Measurements from ENCODE around the gene OR52D1.

OR52D1 gene

DNA sequence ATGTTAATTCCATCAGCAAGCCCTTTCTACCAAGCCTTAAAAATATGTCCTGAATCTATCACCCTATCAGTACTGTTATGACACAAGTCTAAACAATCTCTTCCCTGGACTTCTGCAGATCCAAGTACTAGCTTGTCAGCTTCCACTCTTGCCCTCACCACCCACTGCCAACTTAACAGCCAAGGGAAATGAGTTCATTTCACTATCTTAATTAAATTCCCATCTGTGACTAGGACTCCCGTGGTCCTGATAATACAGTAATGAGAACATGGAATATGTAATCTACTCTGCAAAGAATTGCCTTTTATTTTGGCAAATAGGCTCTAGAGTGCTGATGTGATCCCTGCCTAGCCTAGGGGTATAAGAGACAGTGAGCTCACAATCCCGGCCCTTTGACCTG lies 11.2 kb downstream of the OR52D1 start:
- TF ChIP-seq, protein P1, sequence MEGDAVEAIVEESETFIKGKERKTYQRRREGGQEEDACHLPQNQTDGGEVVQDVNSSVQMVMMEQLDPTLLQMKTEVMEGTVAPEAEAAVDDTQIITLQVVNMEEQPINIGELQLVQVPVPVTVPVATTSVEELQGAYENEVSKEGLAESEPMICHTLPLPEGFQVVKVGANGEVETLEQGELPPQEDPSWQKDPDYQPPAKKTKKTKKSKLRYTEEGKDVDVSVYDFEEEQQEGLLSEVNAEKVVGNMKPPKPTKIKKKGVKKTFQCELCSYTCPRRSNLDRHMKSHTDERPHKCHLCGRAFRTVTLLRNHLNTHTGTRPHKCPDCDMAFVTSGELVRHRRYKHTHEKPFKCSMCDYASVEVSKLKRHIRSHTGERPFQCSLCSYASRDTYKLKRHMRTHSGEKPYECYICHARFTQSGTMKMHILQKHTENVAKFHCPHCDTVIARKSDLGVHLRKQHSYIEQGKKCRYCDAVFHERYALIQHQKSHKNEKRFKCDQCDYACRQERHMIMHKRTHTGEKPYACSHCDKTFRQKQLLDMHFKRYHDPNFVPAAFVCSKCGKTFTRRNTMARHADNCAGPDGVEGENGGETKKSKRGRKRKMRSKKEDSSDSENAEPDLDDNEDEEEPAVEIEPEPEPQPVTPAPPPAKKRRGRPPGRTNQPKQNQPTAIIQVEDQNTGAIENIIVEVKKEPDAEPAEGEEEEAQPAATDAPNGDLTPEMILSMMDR (IDR thresholded peaks at IDR 0.05; ENCODE audit: extremely low read depth, missing control alignments) = no peak
- no peak for DNase-seq (ENCODE audit: low spot score)

DNA sequence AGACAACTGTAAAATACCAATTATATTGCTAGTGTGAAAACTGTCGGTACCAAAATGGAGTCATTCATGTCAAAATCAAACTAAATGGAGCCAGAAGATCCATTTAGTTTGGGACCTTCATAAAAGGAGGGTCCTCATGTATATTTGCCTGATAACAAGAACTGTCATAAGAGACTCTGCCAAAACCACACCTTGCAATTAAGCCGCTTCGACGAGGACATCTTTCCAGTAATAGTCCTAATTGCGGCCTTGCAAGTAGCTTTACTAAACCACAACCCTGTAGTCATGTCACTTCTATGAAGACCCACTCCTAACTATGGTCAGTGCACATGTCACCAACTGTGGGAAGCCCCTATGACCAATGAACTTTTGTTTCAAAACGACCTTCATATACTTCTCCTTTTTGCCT lies 11.9 kb downstream of the OR52D1 start:
- TF ChIP-seq, protein P1 (IDR thresholded peaks at IDR 0.05; ENCODE audit: extremely low read depth, missing control alignments) = no peak
- DNase-seq (ENCODE audit: low spot score) = no peak

DNA sequence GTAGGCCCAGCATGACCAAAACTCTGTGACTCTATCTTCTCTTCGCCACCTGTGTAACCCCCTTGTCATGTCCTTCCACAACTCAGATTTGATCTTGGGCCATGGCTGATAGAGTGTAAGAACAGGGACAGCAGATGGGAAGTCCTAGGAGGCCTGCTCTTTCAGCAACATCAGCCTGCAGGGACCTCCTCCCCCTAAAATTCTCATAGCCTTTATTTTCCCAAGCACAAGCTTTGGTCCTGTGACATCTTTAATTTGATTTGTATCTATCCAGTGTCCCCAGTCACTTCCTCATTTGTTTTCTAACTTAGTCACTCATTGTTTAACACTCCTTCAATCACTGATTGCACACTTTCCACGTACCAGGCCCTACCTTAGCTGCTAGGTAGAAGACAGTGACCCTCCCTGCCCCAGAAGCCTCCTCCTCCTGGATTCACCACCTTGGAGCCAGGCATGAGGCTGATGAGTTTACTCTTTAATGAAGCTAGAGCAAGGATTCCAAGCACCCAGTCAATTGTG lies 16.0 kb downstream of the OR52D1 start:
- no peak for DNase-seq (ENCODE audit: low spot score)
- TF ChIP-seq, protein P1 (IDR thresholded peaks at IDR 0.05; ENCODE audit: extremely low read depth, missing control alignments) = no peak

DNA sequence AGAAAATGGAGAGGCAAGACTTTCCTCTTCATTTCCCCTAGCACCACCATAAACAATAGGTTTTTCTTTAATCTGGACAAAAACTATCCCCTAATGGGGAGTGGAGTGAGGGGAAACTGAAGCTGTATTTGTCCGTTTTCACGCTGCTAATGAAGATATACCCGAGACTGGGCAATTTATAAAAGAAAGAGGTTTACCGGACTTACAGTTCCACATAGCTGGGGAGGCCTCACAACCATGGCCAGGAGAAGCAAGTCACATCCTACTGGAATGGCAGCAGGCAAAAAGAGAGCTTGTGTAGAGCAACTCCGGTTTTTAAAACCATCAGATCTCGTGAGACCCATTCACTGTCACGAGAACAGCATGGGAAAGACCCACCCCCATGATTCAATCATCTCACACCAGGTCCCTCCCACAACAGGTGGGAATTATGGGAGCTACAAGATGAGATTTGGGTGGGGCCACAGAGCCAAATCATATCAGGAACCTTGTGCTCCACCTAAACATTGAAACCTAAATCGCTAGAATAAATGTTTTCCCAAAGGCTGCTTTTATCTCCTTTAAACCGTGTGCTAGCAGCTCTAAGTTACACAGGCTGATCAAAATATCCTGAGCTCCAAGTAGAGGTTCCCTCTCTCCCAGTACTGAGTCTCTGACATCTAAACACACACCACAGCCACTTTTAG lies 17.0 kb downstream of the OR52D1 start:
- no peak for DNase-seq (ENCODE audit: low spot score)
- TF ChIP-seq, protein P1 (IDR thresholded peaks at IDR 0.05; ENCODE audit: extremely low read depth, missing control alignments) = no peak

DNA sequence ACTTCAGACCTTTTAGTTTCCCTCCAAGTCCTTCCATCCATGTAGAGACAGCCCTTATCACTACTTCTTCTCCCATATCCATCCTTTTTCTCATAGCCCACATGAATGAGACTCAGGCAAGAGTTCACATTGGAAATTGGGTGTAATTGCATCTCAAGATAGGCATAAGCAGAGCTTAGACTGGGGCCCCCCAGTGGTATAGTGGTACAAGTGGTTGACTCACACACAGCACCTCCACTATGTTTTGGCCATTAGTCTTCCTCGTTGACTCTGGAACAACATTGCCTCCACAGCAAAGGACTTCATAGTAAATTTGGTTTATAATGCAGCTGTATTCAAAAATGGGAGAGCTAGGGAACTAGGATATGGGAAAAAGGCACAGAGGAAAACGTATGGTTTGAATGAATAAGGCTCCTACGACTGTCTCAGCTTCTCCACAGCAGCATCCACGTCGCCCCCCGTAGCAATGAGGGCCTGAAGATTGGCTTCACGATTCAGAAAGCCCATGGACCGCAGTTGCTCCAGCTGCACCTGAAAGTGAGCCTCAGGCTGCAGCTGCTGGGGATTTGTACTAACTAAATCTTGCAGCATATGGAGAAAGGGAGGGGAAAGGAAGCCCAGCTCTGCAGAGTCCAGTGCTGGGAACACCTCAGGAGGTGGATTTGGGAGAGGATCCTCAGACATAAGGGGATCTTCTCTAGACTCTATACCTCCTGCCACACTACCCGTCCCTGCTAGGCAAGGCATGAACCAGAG lies 18.9 kb downstream of the OR52D1 start:
- TF ChIP-seq, protein P1 (IDR thresholded peaks at IDR 0.05; ENCODE audit: extremely low read depth, missing control alignments) = no peak
- no peak for DNase-seq (ENCODE audit: low spot score)

DNA sequence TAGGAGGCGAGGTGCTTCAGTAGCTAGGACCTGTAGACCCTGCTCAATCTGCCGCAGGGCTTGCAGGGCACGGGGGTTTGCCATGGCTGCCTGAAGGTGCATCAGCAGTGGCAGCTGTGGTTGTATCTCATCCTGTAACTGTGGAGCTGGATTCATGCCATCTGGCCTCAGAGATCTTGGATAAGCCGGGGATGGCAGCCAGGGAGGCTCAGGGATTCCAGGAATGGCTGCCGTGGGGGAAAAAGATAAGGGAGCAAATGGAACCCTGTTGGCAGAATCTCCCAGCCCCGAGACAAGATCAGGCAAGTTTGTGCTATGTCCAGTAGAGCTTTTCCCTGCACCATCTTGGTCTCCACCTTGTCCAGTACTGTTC lies 19.4 kb downstream of the OR52D1 start:
- no peak for DNase-seq (ENCODE audit: low spot score)
- TF ChIP-seq, protein P1 (IDR thresholded peaks at IDR 0.05; ENCODE audit: extremely low read depth, missing control alignments) = no peak

DNA sequence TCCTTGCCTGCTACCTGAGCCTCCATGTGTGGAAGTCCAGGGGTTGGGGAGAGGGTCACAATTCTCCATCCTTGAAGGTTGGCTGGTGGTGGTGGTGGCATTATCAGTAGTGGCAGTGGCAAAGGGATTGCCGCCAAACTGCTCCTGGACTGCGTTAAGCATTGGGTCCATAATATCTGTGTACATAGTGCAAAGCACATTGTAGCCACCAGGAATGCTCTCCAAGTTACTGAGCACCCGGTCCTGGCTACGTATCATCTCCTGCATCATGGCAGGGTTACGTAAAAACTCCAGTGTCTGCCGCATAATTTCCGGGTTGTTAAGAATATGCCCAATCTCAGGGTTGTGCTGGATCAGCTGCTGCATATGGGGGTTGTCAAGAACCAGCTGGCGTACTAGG lies 20.1 kb downstream of the OR52D1 start:
- no peak for DNase-seq (ENCODE audit: low spot score)
- TF ChIP-seq, protein P1 (IDR thresholded peaks at IDR 0.05; ENCODE audit: extremely low read depth, missing control alignments) = no peak

Data from GM20000 (cell line).